K562 (cell line): ENCODE data around the gene STEAP1B. TPM values are rescaled to one million over a fixed set of nuclear protein-coding genes. Genes with fewer than 3 reads are reported as not detected.

Source experiments
- CBFA2T3 ChIP-seq: fragments of 450-650 bp; IDR thresholded peaks from 2 replicates; pipeline ENCODE4 v1.6.1; 2017
- KLF16 ChIP-seq: IDR thresholded peaks from 2 replicates; pipeline ENCODE4 v1.6.1; 2016; ENCODE audit warnings: antibody characterized with exemption
- SRSF3 ChIP-seq: fragments of 200-400 bp; formaldehyde crosslinking; IDR thresholded peaks from 2 replicates; pipeline ENCODE4 v1.6.1; 2016; ENCODE audit warnings: mild to moderate bottlenecking, low read length, moderate library complexity; ENCODE audit not compliant: insufficient read depth
- polyA plus RNA-seq, 8 experiments: library from polyadenylated mRNA; depleted of rRNA in 4 of 8; stranded (reverse) in 5 of 8; unstranded in 3 of 8; fragments of >200 nt; fragmentation: Nextera tagmentation in 2 of 8; fragmentation: Illumina TruSeq in 1 of 8; extraction: Ambion mirVana in 2 of 8; extraction: Trizol in 1 of 8; gene quantifications; 2 replicates each; pipeline versions ENCODE4 v1.2.1 to v1.2.3, GENCODE V29; 2011 to 2014; ENCODE audit warnings: inconsistent platforms in 1 of 8, missing spikeins in 1 of 8
- total RNA-seq, 7 experiments: library from RNA; depleted of rRNA in 6 of 7; stranded (reverse); fragments of >200 nt in 6 of 7; fragmentation: Illumina TruSeq in 2 of 7; extraction: Trizol in 2 of 7; gene quantifications; 2 replicates each; pipeline versions ENCODE4 v1.2.1 to v1.2.3, GENCODE V29; 2011 to 2021; ENCODE audit warnings: low replicate concordance in 1 of 7
- TF ChIP-seq, protein P1 (sequence below): IDR thresholded peaks from 2 replicates; pipeline ENCODE4 v1.6.1; 2012; ENCODE audit warnings: low read depth, low read length, improper control_type of control experiment, borderline replicate concordance
- TF ChIP-seq, protein P2 (sequence below): fragments of 200-800 bp; sonication (Bioruptor generic); IDR thresholded peaks from 2 replicates; pipeline ENCODE4 v1.6.1; 2016; ENCODE audit warnings: missing genetic modification characterization, missing compliant biosample characterization

STEAP1B gene
- total and polyA plus RNA-seq, 9 of the 15 experiments (the other 6 are each of a cell fraction or from before 2014, with no cell fraction given): 20.0 to 38.5 (median 30.6) TPM

DNA sequence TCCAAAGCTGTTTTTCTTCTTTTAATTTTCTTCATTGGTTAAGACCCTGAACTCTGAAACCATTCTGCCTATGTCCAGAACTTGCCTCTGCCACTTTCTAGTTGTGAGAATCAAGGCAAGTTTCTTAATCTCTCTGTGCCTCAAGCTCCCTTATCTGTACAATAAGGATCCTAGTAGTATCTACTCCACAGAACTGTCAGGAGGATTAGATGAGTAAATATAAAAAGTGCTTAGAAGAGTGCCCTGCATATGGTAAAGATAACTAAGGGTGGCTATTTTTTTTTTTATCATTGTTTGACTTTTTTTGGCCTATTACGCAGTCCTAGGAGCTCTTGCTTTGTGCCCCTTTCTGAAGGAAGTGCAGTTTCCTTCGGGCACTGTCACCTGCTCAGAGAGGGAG is 96.6 kb downstream of the STEAP1B start (continued):
- TF ChIP-seq, protein P1, sequence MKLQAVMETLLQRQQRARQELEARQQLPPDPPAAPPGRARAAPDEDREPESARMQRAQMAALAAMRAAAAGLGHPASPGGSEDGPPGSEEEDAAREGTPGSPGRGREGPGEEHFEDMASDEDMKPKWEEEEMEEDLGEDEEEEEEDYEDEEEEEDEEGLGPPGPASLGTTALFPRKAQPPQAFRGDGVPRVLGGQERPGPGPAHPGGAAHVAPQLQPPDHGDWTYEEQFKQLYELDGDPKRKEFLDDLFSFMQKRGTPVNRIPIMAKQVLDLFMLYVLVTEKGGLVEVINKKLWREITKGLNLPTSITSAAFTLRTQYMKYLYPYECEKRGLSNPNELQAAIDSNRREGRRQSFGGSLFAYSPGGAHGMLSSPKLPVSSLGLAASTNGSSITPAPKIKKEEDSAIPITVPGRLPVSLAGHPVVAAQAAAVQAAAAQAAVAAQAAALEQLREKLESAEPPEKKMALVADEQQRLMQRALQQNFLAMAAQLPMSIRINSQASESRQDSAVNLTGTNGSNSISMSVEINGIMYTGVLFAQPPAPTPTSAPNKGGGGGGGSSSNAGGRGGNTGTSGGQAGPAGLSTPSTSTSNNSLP: 0 out of 2 replicates have a peak, but pooled peaks have one; percentile 13
- TF ChIP-seq, protein P2, sequence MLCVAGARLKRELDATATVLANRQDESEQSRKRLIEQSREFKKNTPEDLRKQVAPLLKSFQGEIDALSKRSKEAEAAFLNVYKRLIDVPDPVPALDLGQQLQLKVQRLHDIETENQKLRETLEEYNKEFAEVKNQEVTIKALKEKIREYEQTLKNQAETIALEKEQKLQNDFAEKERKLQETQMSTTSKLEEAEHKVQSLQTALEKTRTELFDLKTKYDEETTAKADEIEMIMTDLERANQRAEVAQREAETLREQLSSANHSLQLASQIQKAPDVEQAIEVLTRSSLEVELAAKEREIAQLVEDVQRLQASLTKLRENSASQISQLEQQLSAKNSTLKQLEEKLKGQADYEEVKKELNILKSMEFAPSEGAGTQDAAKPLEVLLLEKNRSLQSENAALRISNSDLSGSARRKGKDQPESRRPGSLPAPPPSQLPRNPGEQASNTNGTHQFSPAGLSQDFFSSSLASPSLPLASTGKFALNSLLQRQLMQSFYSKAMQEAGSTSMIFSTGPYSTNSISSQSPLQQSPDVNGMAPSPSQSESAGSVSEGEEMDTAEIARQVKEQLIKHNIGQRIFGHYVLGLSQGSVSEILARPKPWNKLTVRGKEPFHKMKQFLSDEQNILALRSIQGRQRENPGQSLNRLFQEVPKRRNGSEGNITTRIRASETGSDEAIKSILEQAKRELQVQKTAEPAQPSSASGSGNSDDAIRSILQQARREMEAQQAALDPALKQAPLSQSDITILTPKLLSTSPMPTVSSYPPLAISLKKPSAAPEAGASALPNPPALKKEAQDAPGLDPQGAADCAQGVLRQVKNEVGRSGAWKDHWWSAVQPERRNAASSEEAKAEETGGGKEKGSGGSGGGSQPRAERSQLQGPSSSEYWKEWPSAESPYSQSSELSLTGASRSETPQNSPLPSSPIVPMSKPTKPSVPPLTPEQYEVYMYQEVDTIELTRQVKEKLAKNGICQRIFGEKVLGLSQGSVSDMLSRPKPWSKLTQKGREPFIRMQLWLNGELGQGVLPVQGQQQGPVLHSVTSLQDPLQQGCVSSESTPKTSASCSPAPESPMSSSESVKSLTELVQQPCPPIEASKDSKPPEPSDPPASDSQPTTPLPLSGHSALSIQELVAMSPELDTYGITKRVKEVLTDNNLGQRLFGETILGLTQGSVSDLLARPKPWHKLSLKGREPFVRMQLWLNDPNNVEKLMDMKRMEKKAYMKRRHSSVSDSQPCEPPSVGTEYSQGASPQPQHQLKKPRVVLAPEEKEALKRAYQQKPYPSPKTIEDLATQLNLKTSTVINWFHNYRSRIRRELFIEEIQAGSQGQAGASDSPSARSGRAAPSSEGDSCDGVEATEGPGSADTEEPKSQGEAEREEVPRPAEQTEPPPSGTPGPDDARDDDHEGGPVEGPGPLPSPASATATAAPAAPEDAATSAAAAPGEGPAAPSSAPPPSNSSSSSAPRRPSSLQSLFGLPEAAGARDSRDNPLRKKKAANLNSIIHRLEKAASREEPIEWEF (CRISPR knock-in tag): no peak
- TF ChIP-seq CBFA2T3 (peak; percentile 85), KLF16 (peak; percentile 43; the same call in 1 of the 2 replicates), SRSF3 (no peak)
